Sciatic nerve (tissue), 2 donors: Measurements from ENCODE around the gene C3orf80. TPM values are rescaled to one million over a fixed set of nuclear protein-coding genes. Genes with fewer than 3 reads are reported as not detected.

Source experiments
- ATAC-seq: fragments of 200-7000 bp; cut with Tn5 transposase; one replicate; pipeline ENCODE4 v1.9.1; 2020; ENCODE audit warnings: mild to moderate bottlenecking, moderate library complexity
- DNase-seq: peaks from one replicate; pipeline ENCODE4 v3.0.0-alpha.2; 2020; ENCODE audit warnings: low spot score
- intact Hi-C: fragments of 100-400 bp; cut with DNase I; formaldehyde crosslinking; loops from one replicate; pipeline ENCODE4 v1.14.2; 2022
- total RNA-seq: library from RNA; stranded (reverse); fragmentation: NEBNext Ultra II Directional; extraction: Animal tissue kit (Norgen Biotek cat#: 25700); gene quantifications from one replicate; pipeline ENCODE4 v1.2.1, GENCODE V29; 2021
- donor health status: DM: no; HTN: no; CAD: no.
- donor health status: DM: no; HTN: no; CAD: no.

C3orf80 gene
- total RNA-seq, 1 donor from 2014 or later: 0.49 TPM

DNA sequence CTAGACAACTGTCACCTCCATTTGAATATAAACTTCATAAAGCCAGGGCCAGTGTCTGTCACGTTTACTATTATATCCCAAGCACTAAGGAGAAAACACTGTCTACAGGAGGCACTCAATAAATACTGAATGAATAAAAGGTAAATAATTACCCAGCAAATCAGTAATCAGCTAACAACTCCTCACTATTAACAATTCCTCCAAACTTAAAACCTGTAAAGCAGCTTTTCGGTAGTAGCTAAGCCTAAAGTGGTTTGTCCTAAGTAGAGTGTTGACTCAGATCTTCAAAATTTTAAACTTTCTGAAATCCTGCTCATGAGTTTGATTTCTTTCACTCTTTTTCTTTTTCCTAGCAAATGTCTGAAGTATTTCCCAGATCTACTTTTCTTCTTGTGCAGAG, 39.9 kb downstream of the C3orf80 start:
- ATAC-seq (no peak), DNase-seq (no peak)
- intact Hi-C loops: no loop called here

Other genes starting within 250 kb of the C3orf80 start
- gene IL12A, start 236.6 kb upstream of the C3orf80 start, total RNA-seq: 0.53 TPM
- gene IFT80, start 173.8 kb downstream of the C3orf80 start, total RNA-seq: 26.8 TPM
- 21.4 TPM for gene SMC4, start 174.2 kb downstream of the C3orf80 start, total RNA-seq
- gene TRIM59, start 224.4 kb downstream of the C3orf80 start, total RNA-seq: 1.4 TPM